Sigmoid colon (tissue), 4 donors: ENCODE data around the gene PSENEN.

Experiments
- CTCF ChIP-seq, 4 experiments: fragments of 450-650 bp in 3 of 4; fragments of 200-600 bp in 1 of 4; IDR thresholded peaks; one replicate each; pipeline ENCODE4 v1.5.1; 2016 to 2019; ENCODE audit warnings: antibody characterized with exemption in 4 of 4, mild to moderate bottlenecking in 3 of 4, moderate library complexity in 2 of 4
- POLR2A ChIP-seq, 2 donors: fragments of 450-650 bp; IDR thresholded peaks; one replicate each; pipeline ENCODE4 v1.6.1; 2016; ENCODE audit warnings: antibody characterized with exemption in 2 of 2, mild to moderate bottlenecking in 2 of 2, moderate library complexity in 2 of 2
- POLR2AphosphoS5 ChIP-seq, 4 donors: sonication (generic); formaldehyde crosslinking; IDR thresholded peaks; one replicate each; pipeline ENCODE4 v1.6.1; 2017; ENCODE audit warnings: antibody characterized with exemption in 4 of 4

GRCh38 chr19:35734889-35735288 lies 10.6 kb upstream of the PSENEN start:
- no peak for TF ChIP-seq CTCF (IDR thresholded peaks at IDR 0.05)
- TF ChIP-seq POLR2A (IDR thresholded peaks at IDR 0.05): no peak
- no peak for TF ChIP-seq POLR2AphosphoS5 (IDR thresholded peaks at IDR 0.05)
